ENCODE measurements around the gene ATXN1.

ATXN1 gene

GRCh38 chr6:16488813-16489212 is 272.4 kb downstream of the ATXN1 start:
- no peak for DNase-seq

- DNase-seq = no peak
Observed at GRCh38 chr6:16487996-16488674, 273.1 kb downstream of the ATXN1 start.

DNA sequence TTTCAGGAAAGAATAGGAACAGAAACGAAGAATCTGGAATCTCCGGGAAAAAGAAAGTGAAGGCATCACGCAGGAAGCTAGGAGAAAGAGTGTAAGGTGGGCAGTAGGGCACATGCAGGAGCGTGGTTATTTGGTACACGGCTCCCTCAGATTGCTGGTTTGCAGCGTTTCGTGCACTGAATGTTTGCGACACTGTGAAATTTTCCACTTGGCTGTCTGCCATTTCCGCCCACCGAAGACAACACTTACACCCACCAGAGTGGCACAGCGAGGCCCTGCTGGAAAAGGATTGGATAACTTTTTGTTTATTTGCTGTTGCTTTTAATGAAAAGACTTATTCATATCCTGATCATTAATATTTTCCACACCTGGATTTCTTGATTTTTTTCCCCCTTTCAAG is 274.6 kb downstream of the ATXN1 start:
- no peak for DNase-seq

DNA sequence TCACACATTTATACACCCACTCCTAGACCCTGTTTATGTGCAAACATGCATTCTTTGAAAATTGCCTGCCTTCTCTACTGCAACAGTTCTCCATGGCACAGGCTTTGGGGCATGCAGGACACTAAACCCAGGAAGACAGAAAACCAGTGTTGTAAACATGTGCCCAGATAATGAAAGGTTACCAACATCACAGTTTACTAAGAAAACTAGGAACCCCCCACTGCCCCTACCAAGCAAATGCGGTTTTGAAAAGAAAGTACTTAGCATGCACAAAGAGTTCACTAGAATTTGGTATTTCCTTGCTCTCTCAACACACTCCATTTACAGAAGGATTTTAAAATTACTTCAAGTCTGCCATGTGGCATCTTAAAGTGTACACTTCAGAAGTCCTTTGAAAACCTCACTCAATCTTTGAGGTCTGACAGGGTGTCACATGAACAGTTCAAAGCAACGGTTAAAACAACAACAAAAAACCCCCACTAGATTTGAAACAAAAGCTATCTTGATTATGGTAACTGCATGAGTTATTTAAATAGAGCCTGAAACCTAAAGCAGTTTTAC is 277.9 kb downstream of the ATXN1 start:
- no peak for DNase-seq

GRCh38 chr6:16482702-16483314 is 278.5 kb downstream of the ATXN1 start:
- DNase-seq = no peak

DNA sequence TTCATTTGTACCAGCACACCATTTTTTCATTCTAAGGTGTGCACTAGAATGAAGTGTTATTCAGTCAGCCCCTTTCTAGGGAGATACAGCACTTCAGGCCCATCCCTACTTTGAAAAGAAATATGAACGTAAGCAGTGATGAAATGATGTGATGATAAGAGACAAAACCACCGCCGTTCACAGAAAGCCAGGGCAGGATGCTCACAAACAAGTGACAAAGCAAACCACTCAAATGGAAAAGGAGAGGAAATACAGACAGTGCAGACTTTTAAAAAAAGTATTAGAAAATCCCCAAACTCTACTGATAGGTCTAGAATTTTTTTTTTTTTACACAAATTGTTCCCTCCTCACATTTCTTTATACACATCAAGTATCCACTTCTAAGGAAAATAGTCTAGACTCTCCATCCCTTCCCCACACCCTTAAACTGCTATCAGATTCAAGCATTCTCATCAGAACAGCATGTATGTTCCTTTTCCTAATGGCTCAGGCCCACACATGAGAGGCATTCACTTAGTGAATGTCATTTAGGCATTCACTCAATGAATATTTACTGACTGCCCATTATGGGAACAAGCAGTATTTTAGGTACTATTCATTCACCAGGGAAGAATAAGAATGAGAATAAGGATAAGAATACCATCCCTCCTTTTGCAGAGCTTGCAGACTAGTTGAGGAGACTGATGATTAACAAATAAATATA is 279.4 kb downstream of the ATXN1 start:
- DNase-seq = no peak

GRCh38 chr6:16480763-16481560 is 280.3 kb downstream of the ATXN1 start:
- no peak for DNase-seq

GRCh38 chr6:16477367-16478149 is 283.7 kb downstream of the ATXN1 start:
- DNase-seq = peak; percentile 10

DNA sequence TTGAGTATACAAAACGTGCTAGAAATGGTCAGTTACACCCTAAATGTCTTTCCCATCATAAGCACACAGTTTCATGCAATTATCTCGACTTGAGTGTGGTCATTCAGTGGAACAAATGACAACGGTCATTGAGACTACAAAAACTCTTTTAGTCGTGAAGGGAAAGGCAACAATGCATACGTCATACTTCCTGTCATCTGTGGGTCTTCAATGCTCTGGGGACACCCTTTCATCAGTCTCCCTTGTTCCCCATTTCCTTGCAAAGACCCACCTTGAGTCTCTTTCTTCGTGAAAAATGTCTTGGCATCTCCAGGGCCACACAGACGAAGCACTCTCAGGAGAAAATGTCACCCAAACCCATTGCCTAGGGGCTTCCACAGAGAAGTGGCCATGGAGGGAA is 284.4 kb downstream of the ATXN1 start:
- DNase-seq = no peak

DNA sequence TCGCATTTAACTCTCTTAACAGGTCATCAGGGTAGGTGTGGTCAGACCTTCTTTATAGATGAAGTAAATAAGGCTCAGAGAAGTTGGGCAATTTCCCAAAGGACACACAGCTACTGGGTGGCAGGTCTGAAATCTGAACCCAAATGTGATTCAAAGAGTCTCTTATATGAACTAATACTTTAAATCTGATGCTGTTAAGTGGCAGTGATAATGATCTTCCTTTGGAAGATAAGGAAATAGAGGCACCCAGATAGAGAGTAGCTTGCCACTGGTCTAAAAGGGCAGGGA is 285.8 kb downstream of the ATXN1 start:
- DNase-seq = no peak

DNA sequence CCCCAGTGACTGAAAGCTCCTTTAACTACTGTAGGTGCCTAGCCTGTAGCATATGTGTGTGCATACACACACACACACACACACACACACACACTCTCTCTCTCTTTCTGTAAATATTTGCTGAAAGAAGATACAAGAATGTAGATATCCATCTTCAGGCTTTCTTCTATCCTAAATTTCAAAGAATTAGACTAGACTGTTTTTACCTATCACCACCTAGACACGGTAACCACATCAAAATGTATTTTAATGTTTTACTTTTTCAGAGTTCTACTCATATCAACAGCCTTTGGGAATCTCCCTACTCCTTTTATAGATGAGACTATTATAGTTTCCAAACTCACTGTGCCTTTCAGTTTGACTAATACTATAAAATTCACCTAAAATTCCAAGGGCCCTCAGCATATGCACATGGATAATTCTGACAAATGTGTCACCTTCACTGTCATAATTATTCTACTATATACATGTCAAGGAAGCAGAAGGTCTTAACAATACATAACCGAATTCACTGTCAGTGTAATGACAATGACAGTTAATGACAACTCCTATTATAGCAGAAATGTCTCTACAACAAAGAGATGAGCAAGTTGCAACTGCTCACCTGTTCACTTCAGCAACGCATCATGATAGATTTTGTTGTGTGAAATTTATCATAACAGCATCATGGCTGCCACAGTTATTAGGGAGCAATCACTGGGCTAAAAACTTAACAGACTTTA is 286.3 kb downstream of the ATXN1 start:
- DNase-seq = no peak

- DNase-seq = no peak
Observed at GRCh38 chr6:16473908-16474771, 287.1 kb downstream of the ATXN1 start.

- DNase-seq = no peak
Observed at GRCh38 chr6:16473184-16473907, 287.9 kb downstream of the ATXN1 start.

- DNase-seq = peak; percentile 24
Observed at GRCh38 chr6:16472349-16473069, 288.8 kb downstream of the ATXN1 start.

DNA sequence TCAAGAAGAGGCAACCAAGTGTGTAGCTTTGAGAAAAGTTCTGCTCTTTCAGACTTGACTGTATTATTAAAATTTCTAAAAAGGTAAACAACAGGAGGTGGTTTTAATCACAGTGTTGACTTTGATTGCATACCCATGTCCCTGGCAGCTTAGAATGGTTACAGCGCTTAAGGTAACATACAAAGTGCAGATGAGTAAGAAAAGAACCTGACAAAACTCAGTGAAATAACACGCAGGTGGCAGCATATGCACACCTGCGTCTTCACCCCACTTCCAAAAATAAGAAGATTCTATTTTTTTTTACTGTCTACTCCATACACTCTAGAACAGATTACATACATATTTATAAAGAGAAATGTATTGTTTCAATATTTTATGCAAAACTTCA is 289.4 kb downstream of the ATXN1 start:
- DNase-seq = no peak

- DNase-seq = peak; percentile 77
Observed at GRCh38 chr6:16471222-16471909, 289.9 kb downstream of the ATXN1 start.

DNA sequence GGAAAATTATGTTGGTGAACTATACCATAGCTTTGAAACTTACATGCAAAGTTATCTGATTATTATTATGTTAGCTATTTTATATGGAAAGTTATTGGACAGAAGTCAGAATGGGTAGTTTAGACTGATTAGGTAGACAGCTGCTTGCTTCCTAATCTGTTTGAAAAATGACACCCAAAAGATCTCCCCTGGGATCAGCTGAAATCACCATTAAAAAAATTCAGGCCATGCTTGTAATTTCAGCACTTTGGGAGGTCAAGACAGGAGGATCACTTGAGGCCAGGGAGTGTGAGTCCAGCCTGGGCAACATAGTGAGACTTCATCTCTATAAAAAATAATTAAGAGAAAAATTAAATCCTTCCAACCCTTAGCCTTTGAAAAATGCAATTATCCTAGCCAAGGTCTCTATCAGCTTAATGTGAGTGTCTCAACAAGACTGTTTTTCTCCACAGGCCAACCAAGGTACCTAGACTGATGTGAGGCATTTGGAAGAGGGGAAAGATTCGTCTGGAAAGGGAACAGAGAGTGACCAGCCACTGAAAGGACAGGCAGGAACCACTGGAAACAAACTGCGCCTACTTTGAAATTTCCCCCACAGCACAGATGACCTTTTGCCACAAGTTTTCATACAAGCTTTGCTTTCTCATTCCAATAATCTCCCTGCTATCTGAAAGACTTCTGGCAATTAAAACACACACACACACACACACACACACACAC is 290.6 kb downstream of the ATXN1 start:
- DNase-seq = peak; percentile 68

- DNase-seq = no peak
Observed at GRCh38 chr6:16468991-16469615, 292.2 kb downstream of the ATXN1 start.

Data from NCI-H69 (cell line).